Stimulated activated CD4-positive, alpha-beta T cell treated with anti-CD3 and anti-CD28 coated beads, Interleukin-2, amount 100 ng/mL, for 48 hours (primary cell): ENCODE measurements around the gene DLST.

Experiments
- DNase-seq, 2 donors: peaks; one replicate each; pipeline ENCODE4 v3.0.0-alpha.2; 2020

Gene DLST

GRCh38 chr14:74945261-74945851, 63.6 kb downstream of the DLST start:
- peak; percentile 34 to 42 for DNase-seq

GRCh38 chr14:74945852-74946658, 64.3 kb downstream of the DLST start:
- peak; percentile 77 to 79 for DNase-seq

- no peak for DNase-seq
Observed at GRCh38 chr14:74946659-74947281, 65.1 kb downstream of the DLST start.

GRCh38 chr14:74947353-74948227, 65.9 kb downstream of the DLST start:
- no peak for DNase-seq

- no peak for DNase-seq
Observed at GRCh38 chr14:74948228-74949175, 66.8 kb downstream of the DLST start.

- no peak for DNase-seq
Observed at GRCh38 chr14:74949191-74949601, 67.5 kb downstream of the DLST start.

- no peak for DNase-seq
Observed at GRCh38 chr14:74949859-74950573, 68.3 kb downstream of the DLST start.

- no peak for DNase-seq
Observed at GRCh38 chr14:74950795-74951442, 69.2 kb downstream of the DLST start.

- no peak for DNase-seq
Observed at GRCh38 chr14:74951443-74952179, 69.9 kb downstream of the DLST start.

GRCh38 chr14:74952180-74952665, 70.5 kb downstream of the DLST start:
- no peak for DNase-seq

GRCh38 chr14:74952697-74953484, 71.2 kb downstream of the DLST start:
- no peak for DNase-seq
